ENCODE measurements around the gene VWA2. TPM values are rescaled to one million over a fixed set of nuclear protein-coding genes. Genes with fewer than 3 reads are reported as not detected.

Gene VWA2
- total RNA-seq, 1 donor from 2014 or later = not detected

DNA sequence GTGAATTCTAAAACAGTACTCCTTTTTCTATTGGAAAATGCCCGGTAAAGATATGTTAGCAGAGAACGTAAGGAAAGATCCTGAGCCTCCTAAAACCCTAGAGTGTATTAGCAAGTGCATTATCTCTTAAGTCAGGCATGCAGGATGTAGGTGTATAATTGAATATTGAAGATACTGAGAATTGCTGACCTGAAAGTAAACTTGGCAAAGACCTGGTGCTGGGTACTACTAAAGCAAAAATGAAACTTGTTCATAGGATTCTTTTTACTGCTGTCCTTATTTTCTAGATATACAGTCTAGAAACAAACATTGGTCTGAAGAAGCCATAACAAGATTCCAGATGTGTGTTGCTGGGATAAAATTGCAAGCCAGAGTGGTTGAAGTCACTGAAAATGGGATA lies 18.8 kb upstream of the VWA2 start:
- no peak overlapping the region for H3K9ac ChIP-seq (ENCODE audit: low read depth in 1 of 3, low read length in 3 of 3)

DNA sequence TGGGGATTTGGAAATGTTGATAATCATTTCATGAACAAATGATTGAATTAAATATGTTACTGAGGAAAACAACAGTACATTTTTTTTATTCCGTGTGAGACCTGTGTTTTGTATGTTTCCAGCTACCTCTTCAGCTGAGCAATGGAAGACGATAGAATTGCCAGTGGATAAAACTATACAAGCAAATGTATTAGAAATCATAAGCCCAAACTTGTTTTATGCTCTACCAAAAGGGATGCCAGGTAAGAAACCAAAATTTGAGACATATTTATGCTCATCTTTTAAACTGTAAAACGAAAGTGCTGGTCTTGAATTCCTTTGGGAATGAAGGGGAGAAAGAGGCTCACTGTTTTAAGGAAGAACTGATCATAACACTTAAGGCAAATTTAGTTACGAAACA lies 17.8 kb upstream of the VWA2 start:
- H3K9ac ChIP-seq (ENCODE audit: low read depth in 1 of 3, low read length in 3 of 3) = no peak overlapping the region
- H3K36me3 ChIP-seq (ENCODE audit: control insufficient read depth in 3 of 3, insufficient read depth in 3 of 3, low read length in 3 of 3) = no peaks in the 10 kb centered on the region
- no peak overlapping the region for H3K4me3 ChIP-seq (ENCODE audit: low read length in 3 of 3)
- no peaks in the 10 kb centered on the region for H3K27me3 ChIP-seq (ENCODE audit: control insufficient read depth in 3 of 3, insufficient read depth in 3 of 3, low read length in 3 of 3)
- H3K27ac ChIP-seq (ENCODE audit: low read depth, low read length) = no peak overlapping the region
- H3K9me3 ChIP-seq (ENCODE audit: control insufficient read depth in 3 of 3, low read length in 3 of 3) = no peaks in the 10 kb centered on the region
- peaks cover 0 to 8% (median 7%) of the 10 kb centered on the region in 3 donors for H3K4me1 ChIP-seq (ENCODE audit: control insufficient read depth in 3 of 3, insufficient read depth in 3 of 3, low read length in 3 of 3)

More for the DNA sequence above, 18.8 kb upstream of the VWA2 start:
- Histone ChIP-seq H3K4me3 (ENCODE audit: low read length in 3 of 3) (no peak overlapping the region), H3K9me3 (ENCODE audit: control insufficient read depth in 3 of 3, low read length in 3 of 3) (no peaks in the 10 kb centered on the region), H3K27me3 (ENCODE audit: control insufficient read depth in 3 of 3, insufficient read depth in 3 of 3, low read length in 3 of 3) (no peaks in the 10 kb centered on the region), H3K4me1 (ENCODE audit: control insufficient read depth in 3 of 3, insufficient read depth in 3 of 3, low read length in 3 of 3) (peaks cover 0 to 8% (median 7%) of the 10 kb centered on the region in 3 donors), H3K27ac (ENCODE audit: low read depth, low read length) (no peak overlapping the region), H3K36me3 (ENCODE audit: control insufficient read depth in 3 of 3, insufficient read depth in 3 of 3, low read length in 3 of 3) (no peaks in the 10 kb centered on the region)

DNA sequence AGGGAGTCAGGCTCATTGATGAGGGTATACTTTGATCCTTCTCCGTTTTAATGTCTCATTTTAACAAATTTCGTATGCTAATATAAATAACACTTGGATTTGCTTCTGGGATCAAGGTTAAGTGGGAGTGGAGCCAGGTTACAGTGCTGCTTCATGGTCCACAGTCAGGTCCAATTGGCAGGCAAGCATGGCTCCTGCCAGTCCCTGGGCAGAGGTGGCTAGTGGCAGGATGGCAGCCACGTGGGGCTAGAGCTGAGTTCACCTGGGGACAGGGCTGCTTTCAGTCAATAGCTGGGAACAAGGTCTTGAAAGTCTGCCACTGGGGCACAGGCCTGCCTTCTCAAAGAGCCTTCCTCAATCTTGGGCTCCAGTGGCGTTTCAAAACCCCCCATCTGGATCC lies 16.0 kb upstream of the VWA2 start:
- Histone ChIP-seq H3K9ac (ENCODE audit: low read depth in 1 of 3, low read length in 3 of 3) (no peak overlapping the region), H3K27me3 (ENCODE audit: control insufficient read depth in 3 of 3, insufficient read depth in 3 of 3, low read length in 3 of 3) (no peaks in the 10 kb centered on the region), H3K9me3 (ENCODE audit: control insufficient read depth in 3 of 3, low read length in 3 of 3) (no peaks in the 10 kb centered on the region), H3K4me1 (ENCODE audit: control insufficient read depth in 3 of 3, insufficient read depth in 3 of 3, low read length in 3 of 3) (peaks cover 0 to 8% (median 7%) of the 10 kb centered on the region in 3 donors), H3K36me3 (ENCODE audit: control insufficient read depth in 3 of 3, insufficient read depth in 3 of 3, low read length in 3 of 3) (no peaks in the 10 kb centered on the region), H3K4me3 (ENCODE audit: low read length in 3 of 3) (no peak overlapping the region), H3K27ac (ENCODE audit: low read depth, low read length) (no peak overlapping the region)

GRCh38 chr10:114228156-114228555 lies 10.9 kb upstream of the VWA2 start:
- no peak overlapping the region for H3K27ac ChIP-seq (ENCODE audit: low read depth, low read length)
- no peaks in the 10 kb centered on the region for H3K36me3 ChIP-seq (ENCODE audit: control insufficient read depth in 3 of 3, insufficient read depth in 3 of 3, low read length in 3 of 3)
- H3K27me3 ChIP-seq (ENCODE audit: control insufficient read depth in 3 of 3, insufficient read depth in 3 of 3, low read length in 3 of 3) = no peaks in the 10 kb centered on the region
- H3K9me3 ChIP-seq (ENCODE audit: control insufficient read depth in 3 of 3, low read length in 3 of 3) = no peaks in the 10 kb centered on the region
- H3K4me3 ChIP-seq (ENCODE audit: low read length in 3 of 3) = no peak overlapping the region
- no peak overlapping the region for H3K9ac ChIP-seq (ENCODE audit: low read depth in 1 of 3, low read length in 3 of 3)
- H3K4me1 ChIP-seq (ENCODE audit: control insufficient read depth in 3 of 3, insufficient read depth in 3 of 3, low read length in 3 of 3) = peaks cover 0 to 7% (median 7%) of the 10 kb centered on the region in 3 donors

DNA sequence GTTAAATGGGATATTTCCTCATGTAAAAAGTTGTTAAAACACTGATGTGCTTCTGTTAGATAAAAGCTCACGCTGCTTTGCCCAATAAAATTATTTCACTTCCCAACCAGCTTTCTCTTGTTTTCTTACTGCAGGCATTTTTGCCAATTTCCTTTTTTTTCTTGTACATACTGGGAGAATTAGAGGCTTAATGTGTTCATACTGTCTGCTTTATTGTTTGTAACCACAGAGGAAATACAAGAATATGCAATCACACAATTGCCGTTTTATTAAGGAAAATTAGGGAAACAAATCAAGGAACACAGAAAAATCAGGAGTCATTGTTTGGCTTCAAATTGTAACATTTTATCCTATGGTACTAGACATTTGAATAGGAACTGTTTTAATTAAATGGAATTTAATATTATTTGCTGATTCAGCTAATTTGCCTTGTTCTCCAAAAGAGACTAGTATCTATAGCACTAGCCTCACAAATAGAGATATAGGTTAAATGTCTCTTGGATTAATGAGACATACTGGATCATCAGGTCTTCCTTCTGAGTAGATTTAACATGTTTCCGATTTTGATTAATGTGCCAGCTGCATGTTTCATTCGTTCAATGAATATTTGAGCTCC lies 6.4 kb upstream of the VWA2 start:
- Histone ChIP-seq H3K9me3 (ENCODE audit: control insufficient read depth in 3 of 3, low read length in 3 of 3) (no peaks in the 10 kb centered on the region), H3K9ac (ENCODE audit: low read depth in 1 of 3, low read length in 3 of 3) (no peak overlapping the region), H3K36me3 (ENCODE audit: control insufficient read depth in 3 of 3, insufficient read depth in 3 of 3, low read length in 3 of 3) (no peaks in the 10 kb centered on the region), H3K4me1 (ENCODE audit: control insufficient read depth in 3 of 3, insufficient read depth in 3 of 3, low read length in 3 of 3) (no peaks in the 10 kb centered on the region), H3K27ac (ENCODE audit: low read depth, low read length) (no peak overlapping the region), H3K27me3 (ENCODE audit: control insufficient read depth in 3 of 3, insufficient read depth in 3 of 3, low read length in 3 of 3) (peaks cover 2 to 6% (median 3%) of the 10 kb centered on the region in 3 donors), H3K4me3 (ENCODE audit: low read length in 3 of 3) (no peak overlapping the region)

DNA sequence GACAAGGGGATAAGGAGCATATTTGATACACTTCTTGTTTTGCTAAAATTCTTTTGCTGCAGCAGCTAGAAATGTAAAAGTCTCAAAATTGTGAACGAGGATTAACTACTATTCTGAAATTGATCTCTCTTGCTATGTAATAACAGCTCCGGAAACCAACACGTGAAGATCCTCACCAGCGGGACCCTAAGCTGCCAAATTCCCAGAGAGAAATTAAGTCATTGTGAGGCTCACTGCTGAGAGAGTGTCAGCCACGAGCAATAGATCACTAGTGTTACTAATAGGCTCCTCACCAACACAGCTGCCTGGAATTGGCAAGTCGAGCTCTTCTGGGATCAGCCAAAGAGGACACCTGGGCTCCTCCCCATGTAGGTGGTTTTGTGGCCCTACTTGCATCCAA lies 5.6 kb upstream of the VWA2 start:
- H3K27me3 ChIP-seq (ENCODE audit: control insufficient read depth in 3 of 3, insufficient read depth in 3 of 3, low read length in 3 of 3) = peaks cover 2 to 13% (median 7%) of the 10 kb centered on the region in 3 donors

GRCh38 chr10:114234132-114234531 lies 4.9 kb upstream of the VWA2 start:
- Histone ChIP-seq H3K36me3 (ENCODE audit: control insufficient read depth in 3 of 3, insufficient read depth in 3 of 3, low read length in 3 of 3) (no peaks in the 10 kb centered on the region), H3K9me3 (ENCODE audit: control insufficient read depth in 3 of 3, low read length in 3 of 3) (no peaks in the 10 kb centered on the region), H3K4me3 (ENCODE audit: low read length in 3 of 3) (no peak overlapping the region)

More for the DNA sequence above, 5.6 kb upstream of the VWA2 start:
- no peak overlapping the region for H3K4me3 ChIP-seq (ENCODE audit: low read length in 3 of 3)
- H3K36me3 ChIP-seq (ENCODE audit: control insufficient read depth in 3 of 3, insufficient read depth in 3 of 3, low read length in 3 of 3) = no peaks in the 10 kb centered on the region
- H3K9me3 ChIP-seq (ENCODE audit: control insufficient read depth in 3 of 3, low read length in 3 of 3) = no peaks in the 10 kb centered on the region
- H3K27ac ChIP-seq (ENCODE audit: low read depth, low read length) = no peak overlapping the region
- no peaks in the 10 kb centered on the region for H3K4me1 ChIP-seq (ENCODE audit: control insufficient read depth in 3 of 3, insufficient read depth in 3 of 3, low read length in 3 of 3)
- no peak overlapping the region for H3K9ac ChIP-seq (ENCODE audit: low read depth in 1 of 3, low read length in 3 of 3)

GRCh38 chr10:114239994-114240345 lies 916 bp downstream of the VWA2 start:
- H3K36me3 ChIP-seq (ENCODE audit: control insufficient read depth in 3 of 3, insufficient read depth in 3 of 3, low read length in 3 of 3) = no peaks in the 10 kb centered on the region
- peaks cover 0 to 6% (median 2%) of the 10 kb centered on the region in 3 donors for H3K4me1 ChIP-seq (ENCODE audit: control insufficient read depth in 3 of 3, insufficient read depth in 3 of 3, low read length in 3 of 3)
- peaks cover 18 to 43% (median 36%) of the 10 kb centered on the region in 3 donors for H3K27me3 ChIP-seq (ENCODE audit: control insufficient read depth in 3 of 3, insufficient read depth in 3 of 3, low read length in 3 of 3)
- no peak overlapping the region for H3K9ac ChIP-seq (ENCODE audit: low read depth in 1 of 3, low read length in 3 of 3)
- no peaks in the 10 kb centered on the region for H3K9me3 ChIP-seq (ENCODE audit: control insufficient read depth in 3 of 3, low read length in 3 of 3)
- H3K4me3 ChIP-seq (ENCODE audit: low read length in 3 of 3) = no peak overlapping the region
- H3K27ac ChIP-seq (ENCODE audit: low read depth, low read length) = no peak overlapping the region

More at GRCh38 chr10:114234132-114234531, 4.9 kb upstream of the VWA2 start:
- H3K9ac ChIP-seq (ENCODE audit: low read depth in 1 of 3, low read length in 3 of 3) = no peak overlapping the region
- H3K27ac ChIP-seq (ENCODE audit: low read depth, low read length) = no peak overlapping the region
- peaks cover 5 to 18% (median 11%) of the 10 kb centered on the region in 3 donors for H3K27me3 ChIP-seq (ENCODE audit: control insufficient read depth in 3 of 3, insufficient read depth in 3 of 3, low read length in 3 of 3)
- peaks cover 0 to 2% (median 2%) of the 10 kb centered on the region in 3 donors for H3K4me1 ChIP-seq (ENCODE audit: control insufficient read depth in 3 of 3, insufficient read depth in 3 of 3, low read length in 3 of 3)

GRCh38 chr10:114242235-114242634 lies 3.2 kb downstream of the VWA2 start:
- Histone ChIP-seq H3K36me3 (ENCODE audit: control insufficient read depth in 3 of 3, insufficient read depth in 3 of 3, low read length in 3 of 3) (no peaks in the 10 kb centered on the region), H3K4me1 (ENCODE audit: control insufficient read depth in 3 of 3, insufficient read depth in 3 of 3, low read length in 3 of 3) (peaks cover 0 to 6% (median 2%) of the 10 kb centered on the region in 3 donors), H3K9ac (ENCODE audit: low read depth in 1 of 3, low read length in 3 of 3) (no peak overlapping the region), H3K27me3 (ENCODE audit: control insufficient read depth in 3 of 3, insufficient read depth in 3 of 3, low read length in 3 of 3) (peaks cover 16 to 38% (median 33%) of the 10 kb centered on the region in 3 donors), H3K9me3 (ENCODE audit: control insufficient read depth in 3 of 3, low read length in 3 of 3) (no peaks in the 10 kb centered on the region), H3K27ac (ENCODE audit: low read depth, low read length) (no peak overlapping the region), H3K4me3 (ENCODE audit: low read length in 3 of 3) (no peak overlapping the region)

GRCh38 chr10:114243661-114244060 lies 4.6 kb downstream of the VWA2 start:
- Histone ChIP-seq H3K4me1 (ENCODE audit: control insufficient read depth in 3 of 3, insufficient read depth in 3 of 3, low read length in 3 of 3) (peaks cover 0 to 6% (median 2%) of the 10 kb centered on the region in 3 donors), H3K27me3 (ENCODE audit: control insufficient read depth in 3 of 3, insufficient read depth in 3 of 3, low read length in 3 of 3) (peaks cover 16 to 29% (median 29%) of the 10 kb centered on the region in 3 donors), H3K36me3 (ENCODE audit: control insufficient read depth in 3 of 3, insufficient read depth in 3 of 3, low read length in 3 of 3) (no peaks in the 10 kb centered on the region), H3K27ac (ENCODE audit: low read depth, low read length) (no peak overlapping the region), H3K4me3 (ENCODE audit: low read length in 3 of 3) (no peak overlapping the region), H3K9ac (ENCODE audit: low read depth in 1 of 3, low read length in 3 of 3) (no peak overlapping the region), H3K9me3 (ENCODE audit: control insufficient read depth in 3 of 3, low read length in 3 of 3) (no peaks in the 10 kb centered on the region)
